Measurements from ENCODE around the gene APLNR.

DNA sequence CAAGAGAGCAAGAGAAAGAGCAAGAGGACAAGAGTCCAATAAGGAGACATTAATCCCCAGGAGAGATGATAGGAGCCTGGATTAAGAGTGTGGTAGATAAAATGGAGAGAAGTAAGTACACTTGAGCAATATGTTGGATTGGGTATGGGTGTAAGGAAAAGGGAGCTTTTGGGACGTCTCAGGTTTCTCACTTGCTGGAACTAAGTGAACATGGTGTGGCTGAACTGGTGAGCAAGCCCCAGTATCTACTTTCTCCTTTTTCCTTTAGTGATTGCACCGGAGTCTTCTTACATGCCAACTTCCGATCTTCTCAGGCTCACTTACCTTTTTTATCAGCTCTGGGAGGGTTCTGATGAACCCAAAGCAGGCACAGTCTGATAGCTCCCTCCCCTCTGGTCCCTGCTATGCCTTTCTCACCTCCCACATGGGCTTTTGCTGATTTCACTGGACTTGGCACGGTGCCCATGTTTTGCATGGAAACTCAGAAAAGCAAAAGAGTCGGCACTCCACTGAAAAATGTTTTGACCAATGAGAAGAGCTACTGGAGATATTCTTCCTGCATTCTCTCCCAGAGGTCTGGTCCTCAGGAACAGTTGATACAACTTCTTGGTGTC is 14.5 kb upstream of the APLNR start:
- TF ChIP-seq, protein P1, sequence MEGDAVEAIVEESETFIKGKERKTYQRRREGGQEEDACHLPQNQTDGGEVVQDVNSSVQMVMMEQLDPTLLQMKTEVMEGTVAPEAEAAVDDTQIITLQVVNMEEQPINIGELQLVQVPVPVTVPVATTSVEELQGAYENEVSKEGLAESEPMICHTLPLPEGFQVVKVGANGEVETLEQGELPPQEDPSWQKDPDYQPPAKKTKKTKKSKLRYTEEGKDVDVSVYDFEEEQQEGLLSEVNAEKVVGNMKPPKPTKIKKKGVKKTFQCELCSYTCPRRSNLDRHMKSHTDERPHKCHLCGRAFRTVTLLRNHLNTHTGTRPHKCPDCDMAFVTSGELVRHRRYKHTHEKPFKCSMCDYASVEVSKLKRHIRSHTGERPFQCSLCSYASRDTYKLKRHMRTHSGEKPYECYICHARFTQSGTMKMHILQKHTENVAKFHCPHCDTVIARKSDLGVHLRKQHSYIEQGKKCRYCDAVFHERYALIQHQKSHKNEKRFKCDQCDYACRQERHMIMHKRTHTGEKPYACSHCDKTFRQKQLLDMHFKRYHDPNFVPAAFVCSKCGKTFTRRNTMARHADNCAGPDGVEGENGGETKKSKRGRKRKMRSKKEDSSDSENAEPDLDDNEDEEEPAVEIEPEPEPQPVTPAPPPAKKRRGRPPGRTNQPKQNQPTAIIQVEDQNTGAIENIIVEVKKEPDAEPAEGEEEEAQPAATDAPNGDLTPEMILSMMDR (IDR thresholded peaks at IDR 0.05; ENCODE audit: borderline replicate concordance, extremely low read depth, low read length, poor library complexity, severe bottlenecking) = no peak
- no peak for TF ChIP-seq EZH2 (IDR thresholded peaks at IDR 0.05; ENCODE audit: borderline replicate concordance, low read depth, low read length, severe bottlenecking)
